ENCODE data around the gene DCHS2.

DNA sequence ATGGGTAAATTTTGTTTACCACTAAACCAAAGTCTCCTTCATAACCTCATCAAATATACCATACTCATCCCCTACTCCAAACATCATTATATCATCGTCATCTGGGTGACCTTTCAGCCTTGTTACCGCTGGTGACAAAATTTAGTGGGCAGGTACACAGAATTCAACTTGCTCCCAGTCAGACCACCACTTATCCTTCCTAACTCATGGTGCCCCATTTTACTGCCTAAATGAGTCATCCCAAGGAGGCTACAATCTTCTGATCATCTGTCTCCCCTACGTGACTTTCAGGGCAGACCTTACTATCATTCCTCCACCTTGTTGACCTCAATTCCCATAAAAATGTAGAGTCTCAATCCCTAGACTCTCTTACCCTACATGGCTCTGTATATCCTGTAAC is 49.6 kb downstream of the DCHS2 start:
- TF ChIP-seq POLR2A (IDR thresholded peaks at IDR 0.05; ENCODE audit: low read depth, low read length) (no peak), POLR2AphosphoS5 (IDR thresholded peaks at IDR 0.05; ENCODE audit: low read depth, low read length) (no peak), SPI1 (IDR thresholded peaks at IDR 0.05; ENCODE audit: low read depth, low read length) (no peak), POU2F2 (IDR thresholded peaks at IDR 0.05; ENCODE audit: low read depth, low read length) (no peak), PAX5 (IDR thresholded peaks at IDR 0.05; ENCODE audit: insufficient read depth, low read length, severe bottlenecking) (no peak), TAF1 (IDR thresholded peaks at IDR 0.05; ENCODE audit: low read depth, low read length) (no peak)

Measured in GM12891 (cell line).